ENCODE measurements around the gene CCDC141. TPM values are rescaled to one million over a fixed set of nuclear protein-coding genes. Genes with fewer than 3 reads are reported as not detected.
"Not testable (repeated sequence)": the region's sequence is repeated elsewhere in the genome, so short reads cannot be mapped to it uniquely, and the experiment has no call there.

Gene CCDC141
- total and polyA plus RNA-seq, 8 donors, result 0.66 to 11.3 (median 5.4) TPM

DNA sequence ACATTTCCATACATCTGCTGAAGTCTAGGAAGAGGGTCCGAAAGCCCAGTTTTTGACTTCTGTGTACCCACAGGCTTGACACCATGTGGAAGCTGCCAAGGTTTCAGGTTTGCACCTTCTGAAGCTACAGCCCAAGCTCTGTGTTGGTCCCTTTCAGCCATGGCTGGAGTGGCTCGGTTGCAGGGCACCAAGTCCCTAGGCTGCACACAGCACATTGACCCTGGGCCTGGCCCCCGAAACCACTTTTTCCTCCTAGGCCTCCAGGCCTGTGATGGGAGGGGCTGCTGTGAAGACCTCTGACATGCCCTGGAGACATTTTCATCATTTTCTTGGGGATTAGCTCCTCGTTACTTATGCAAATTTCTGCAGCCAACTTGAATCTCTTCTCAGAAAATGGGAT lies 55.7 kb downstream of the CCDC141 start:
- Histone ChIP-seq H3K4me1 (no peaks in the 10 kb centered on the region), H3K4me3 (no peak overlapping the region), H3K36me3 (no peaks in the 10 kb centered on the region), H3K9me3 (no peaks in the 10 kb centered on the region), H3K27me3 (no peaks in the 10 kb centered on the region), H3K27ac (no peak overlapping the region)
- intact Hi-C loops (cut with DNase I), result no loop called here
- WGBS, 2 donors, result 65 to 74% methylated on average over 4 of the region's 4 CpGs
- ATAC-seq (no peak), DNase-seq (peak in 1 of 6 donors; percentile 22), FAIRE-seq (no peak)
- TF ChIP-seq, protein P1, sequence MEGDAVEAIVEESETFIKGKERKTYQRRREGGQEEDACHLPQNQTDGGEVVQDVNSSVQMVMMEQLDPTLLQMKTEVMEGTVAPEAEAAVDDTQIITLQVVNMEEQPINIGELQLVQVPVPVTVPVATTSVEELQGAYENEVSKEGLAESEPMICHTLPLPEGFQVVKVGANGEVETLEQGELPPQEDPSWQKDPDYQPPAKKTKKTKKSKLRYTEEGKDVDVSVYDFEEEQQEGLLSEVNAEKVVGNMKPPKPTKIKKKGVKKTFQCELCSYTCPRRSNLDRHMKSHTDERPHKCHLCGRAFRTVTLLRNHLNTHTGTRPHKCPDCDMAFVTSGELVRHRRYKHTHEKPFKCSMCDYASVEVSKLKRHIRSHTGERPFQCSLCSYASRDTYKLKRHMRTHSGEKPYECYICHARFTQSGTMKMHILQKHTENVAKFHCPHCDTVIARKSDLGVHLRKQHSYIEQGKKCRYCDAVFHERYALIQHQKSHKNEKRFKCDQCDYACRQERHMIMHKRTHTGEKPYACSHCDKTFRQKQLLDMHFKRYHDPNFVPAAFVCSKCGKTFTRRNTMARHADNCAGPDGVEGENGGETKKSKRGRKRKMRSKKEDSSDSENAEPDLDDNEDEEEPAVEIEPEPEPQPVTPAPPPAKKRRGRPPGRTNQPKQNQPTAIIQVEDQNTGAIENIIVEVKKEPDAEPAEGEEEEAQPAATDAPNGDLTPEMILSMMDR (IDR thresholded peaks at IDR 0.05), result no peak

DNA sequence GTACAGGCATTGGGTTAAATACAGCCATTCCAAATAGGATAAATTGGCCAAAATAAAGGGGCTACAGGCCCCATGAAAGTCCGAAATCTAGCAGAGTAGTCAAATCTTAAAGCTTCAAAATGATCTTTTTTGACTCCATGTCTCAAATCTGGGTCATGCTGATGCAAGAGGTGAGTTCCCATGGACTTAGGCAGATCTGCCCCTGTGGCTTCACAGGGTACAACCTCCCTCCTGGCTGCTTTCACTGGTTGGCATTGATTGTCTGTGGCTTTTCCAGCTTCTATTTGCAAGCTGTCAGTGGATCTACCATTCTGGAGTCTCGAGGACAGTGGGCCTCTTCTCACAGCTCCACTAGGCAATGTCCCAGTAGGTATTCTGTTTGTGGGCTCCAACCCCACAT lies 56.1 kb downstream of the CCDC141 start:
- Histone ChIP-seq H3K27me3 (no peaks in the 10 kb centered on the region), H3K4me3 (no peak overlapping the region), H3K36me3 (no peaks in the 10 kb centered on the region), H3K4me1 (no peaks in the 10 kb centered on the region), H3K9me3 (no peaks in the 10 kb centered on the region), H3K27ac (no peak overlapping the region)
- intact Hi-C loops (cut with DNase I), result no loop called here
- FAIRE-seq (no peak), DNase-seq (no peak), ATAC-seq (no peak)
- TF ChIP-seq, protein P1 (IDR thresholded peaks at IDR 0.05), result no peak
- 85 to 86% methylated on average over 2 of the region's 2 CpGs for WGBS, 2 donors

DNA sequence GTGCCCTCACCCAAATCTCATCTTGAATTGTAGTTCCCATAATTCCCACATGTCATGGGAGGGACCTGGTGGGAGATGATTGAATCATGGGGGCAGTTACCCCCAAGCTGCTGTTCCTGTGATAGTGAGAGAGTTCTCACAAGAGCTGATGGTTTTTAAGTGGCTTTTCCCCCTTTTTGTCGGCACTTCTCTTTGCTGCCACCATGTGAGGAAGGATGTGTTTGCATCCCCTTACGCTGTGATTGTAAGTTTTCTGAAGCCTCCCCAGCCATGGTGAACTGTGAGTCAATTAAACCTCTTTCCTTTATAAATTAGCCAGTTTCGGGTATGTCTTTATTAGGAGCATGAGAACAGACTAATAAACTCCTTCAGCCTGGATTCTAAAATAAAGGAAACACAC lies 57.2 kb downstream of the CCDC141 start:
- intact Hi-C loops (cut with DNase I), result not testable (repeated sequence)
- 82 to 92% methylated on average over 3 of the region's 3 CpGs for WGBS, 2 donors

DNA sequence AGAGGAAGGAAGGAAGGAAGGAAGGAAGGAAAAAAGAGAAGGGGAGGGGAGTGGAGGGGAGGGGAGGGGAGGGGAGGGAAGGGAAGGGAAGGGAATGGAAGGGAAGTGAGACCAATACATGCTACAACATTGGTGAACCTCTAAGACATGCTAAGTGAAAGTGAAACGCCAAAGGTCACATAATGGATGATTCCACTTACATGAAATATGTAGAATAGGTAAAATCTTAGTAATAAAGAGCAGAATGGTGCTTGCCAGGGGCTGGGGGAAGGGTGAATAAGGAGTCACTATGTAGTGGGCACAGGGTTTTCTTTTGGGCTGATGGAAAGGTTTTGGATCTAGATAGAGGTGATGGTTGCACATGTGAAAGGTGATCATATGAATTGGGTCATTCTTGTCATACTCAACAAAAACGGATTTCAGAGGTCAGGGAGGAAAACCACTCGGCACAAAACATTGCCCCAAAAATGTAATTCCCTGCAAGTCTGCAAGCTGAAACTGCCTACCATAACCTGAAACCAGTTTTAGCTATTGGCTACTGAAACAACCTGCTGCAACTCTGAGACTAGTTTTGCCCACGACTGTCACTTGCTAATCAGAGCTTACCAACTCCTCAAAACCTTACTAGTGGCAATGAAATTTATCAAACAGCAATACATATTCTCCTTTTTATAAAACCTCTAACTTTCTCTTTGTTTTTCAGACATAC lies 59.2 kb downstream of the CCDC141 start:
- DNase-seq (no peak), ATAC-seq (no peak), FAIRE-seq (no peak)
- H3K4me1 ChIP-seq, result no peaks in the 10 kb centered on the region
- H3K36me3 ChIP-seq, result no peaks in the 10 kb centered on the region
- intact Hi-C loops (cut with DNase I), result no loop called here
- no peaks in the 10 kb centered on the region for H3K9me3 ChIP-seq
- TF ChIP-seq, protein P1 (IDR thresholded peaks at IDR 0.05), result no peak
- no peaks in the 10 kb centered on the region for H3K27me3 ChIP-seq
- H3K27ac ChIP-seq, result no peak overlapping the region
- H3K4me3 ChIP-seq, result no peak overlapping the region
- 59 to 87% methylated on average over 4 of the region's 4 CpGs for WGBS, 2 donors

More for the DNA sequence above, 57.2 kb downstream of the CCDC141 start:
- H3K4me1 ChIP-seq, H3K9me3 ChIP-seq, H3K4me3 ChIP-seq, H3K27me3 ChIP-seq, FAIRE-seq, DNase-seq, H3K36me3 ChIP-seq, H3K27ac ChIP-seq, ATAC-seq: not testable (repeated sequence)

DNA sequence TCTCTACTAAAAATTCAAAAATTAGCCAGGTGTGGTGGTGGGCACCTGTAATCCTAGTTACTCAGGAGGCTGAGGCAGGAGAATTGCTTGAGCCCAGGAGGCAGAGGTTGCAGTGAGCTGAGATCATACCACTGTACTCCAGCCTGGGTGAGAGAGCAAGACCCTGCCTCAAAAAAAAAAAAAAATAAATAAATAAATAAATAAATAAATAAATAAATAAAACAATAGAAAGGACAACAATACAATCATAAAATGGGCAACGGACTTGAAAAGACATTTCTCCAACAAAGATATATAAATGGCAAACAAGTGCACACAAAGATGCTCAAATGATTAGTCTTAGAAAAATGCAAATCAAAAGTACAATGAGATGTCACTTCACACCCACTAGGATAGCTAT lies 60.5 kb downstream of the CCDC141 start:
- H3K27me3 ChIP-seq; ATAC-seq; H3K9me3 ChIP-seq; H3K4me1 ChIP-seq; intact Hi-C loops (cut with DNase I); H3K4me3 ChIP-seq; DNase-seq; FAIRE-seq; H3K27ac ChIP-seq; H3K36me3 ChIP-seq: not testable (repeated sequence)
- WGBS, 2 donors, result 91% methylated on average over 1 of the region's 1 CpG

DNA sequence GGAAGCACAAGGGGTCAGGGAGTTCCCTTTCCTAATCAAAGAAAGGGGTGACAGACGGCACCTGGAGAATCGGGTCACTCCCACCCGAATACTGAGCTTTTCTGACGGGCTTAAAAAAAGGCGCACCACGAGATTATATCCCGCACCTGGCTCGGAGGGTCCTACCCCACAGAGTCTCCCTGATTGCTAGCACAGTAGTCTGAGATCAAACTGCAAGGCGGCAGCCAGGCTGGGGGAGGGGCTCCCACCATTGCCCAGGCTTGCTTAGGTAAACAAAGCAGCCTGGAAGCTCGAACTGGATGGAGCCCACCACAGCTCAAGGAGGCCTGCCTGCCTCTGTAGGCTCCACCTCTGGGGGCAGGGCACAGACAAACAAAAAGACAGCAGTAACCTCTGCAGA lies 67.3 kb downstream of the CCDC141 start:
- ATAC-seq; H3K36me3 ChIP-seq; H3K9me3 ChIP-seq; H3K27me3 ChIP-seq; H3K4me1 ChIP-seq; H3K27ac ChIP-seq; H3K4me3 ChIP-seq; FAIRE-seq; intact Hi-C loops (cut with DNase I): not testable (repeated sequence)
- DNase-seq, result peak in 1 of 6 donors; percentile 13
- WGBS, 2 donors, result 84 to 87% methylated on average over 6 to 10 of the region's 10 CpGs
